Activated naive CD8-positive, alpha-beta T cell treated with anti-CD3 and anti-CD28 coated beads, Interleukin-2, amount 10 ng/mL, durations not matched to agents 7 days and 5 days (primary cell): ENCODE results near the gene NDUFA8. TPM values are rescaled to one million over a fixed set of nuclear protein-coding genes. Genes with fewer than 3 reads are reported as not detected.

Source experiments
- ATAC-seq: fragments of 150-1000 bp; cut with Tn5 transposase; one replicate; pipeline ENCODE4 v1.10.0; 2021; ENCODE audit warnings: low read depth, moderate library complexity
- POLR2A ChIA-PET: fragments of 350-600 bp; sonication (Branson Sonifier 250); formaldehyde crosslinking; loops from one replicate; lab custom pipeline; 2021; ENCODE audit warnings: antibody characterized with exemption; lab: Charles Lee
- DNase-seq: peaks from one replicate; pipeline ENCODE4 v3.0.0; 2021
- H3K27ac Mint-ChIP-seq: one replicate; pipeline ENCODE4 v1.8.0; 2022; ENCODE audit warnings: mild to moderate bottlenecking, mixed read lengths
- H3K27me3 Mint-ChIP-seq: one replicate; pipeline ENCODE4 v1.8.0; 2022; ENCODE audit warnings: mild to moderate bottlenecking, moderate library complexity, mixed read lengths
- H3K36me3 Mint-ChIP-seq: one replicate; pipeline ENCODE4 v1.8.0; 2021; ENCODE audit warnings: mild to moderate bottlenecking, mixed read lengths
- H3K4me1 Mint-ChIP-seq: one replicate; pipeline ENCODE4 v1.8.0; 2021; ENCODE audit warnings: mixed read lengths
- H3K4me3 Mint-ChIP-seq: one replicate; pipeline ENCODE4 v1.8.0; 2022; ENCODE audit warnings: mild to moderate bottlenecking, moderate library complexity, mixed read lengths
- H3K9me3 Mint-ChIP-seq: one replicate; pipeline ENCODE4 v1.8.0; 2021; ENCODE audit warnings: mixed read lengths
- total RNA-seq, 2 experiments: library from RNA; stranded (reverse); gene quantifications; one replicate each; pipeline ENCODE4 v1.2.3, GENCODE V29; 2021

Gene NDUFA8
- total RNA-seq, 2 experiments from 2014 or later = 32.5 to 36.7 TPM

GRCh38 chr9:122173670-122174069 lies 14.1 kb upstream of the NDUFA8 start:
- H3K9me3 Mint-ChIP-seq = no peaks in the 10 kb centered on the region
- POLR2A ChIA-PET = no interaction called here
- peaks cover 36% of the 10 kb centered on the region for H3K27me3 Mint-ChIP-seq
- no peak for ATAC-seq
- no peaks in the 10 kb centered on the region for H3K36me3 Mint-ChIP-seq
- DNase-seq = no peak
- H3K4me1 Mint-ChIP-seq = no peaks in the 10 kb centered on the region
- H3K27ac Mint-ChIP-seq = no peak overlapping the region
- no peak overlapping the region for H3K4me3 Mint-ChIP-seq

GRCh38 chr9:122172131-122172530 lies 12.6 kb upstream of the NDUFA8 start:
- H3K9me3 Mint-ChIP-seq = no peaks in the 10 kb centered on the region
- POLR2A ChIA-PET = interaction anchor here (0.6 kb wide), 1 partner anchor 35 kb away, joined by 3 read pairs; no protein-coding TSS in a partner anchor

GRCh38 chr9:122168356-122168755 lies 8.8 kb upstream of the NDUFA8 start:
- H3K27ac Mint-ChIP-seq = no peak overlapping the region
- no peak for ATAC-seq
- no peak for DNase-seq
- H3K27me3 Mint-ChIP-seq = peaks cover 29% of the 10 kb centered on the region
- POLR2A ChIA-PET = no interaction called here
- no peaks in the 10 kb centered on the region for H3K4me1 Mint-ChIP-seq
- H3K36me3 Mint-ChIP-seq = no peaks in the 10 kb centered on the region
- no peaks in the 10 kb centered on the region for H3K9me3 Mint-ChIP-seq
- H3K4me3 Mint-ChIP-seq = no peak overlapping the region

More at GRCh38 chr9:122172131-122172530, 12.6 kb upstream of the NDUFA8 start:
- H3K27me3 Mint-ChIP-seq = peaks cover 31% of the 10 kb centered on the region
- H3K4me1 Mint-ChIP-seq = no peaks in the 10 kb centered on the region
- no peak overlapping the region for H3K27ac Mint-ChIP-seq
- H3K36me3 Mint-ChIP-seq = no peaks in the 10 kb centered on the region
- ATAC-seq (no peak), DNase-seq (no peak)
- no peak overlapping the region for H3K4me3 Mint-ChIP-seq

- POLR2A ChIA-PET = interaction anchor here (0.6 kb wide), 1 partner anchor 161 kb away, joined by 7 read pairs; no protein-coding TSS in a partner anchor
- Mint-ChIP-seq H3K9me3 (peaks cover 5% of the 10 kb centered on the region), H3K4me1 (peaks cover 8% of the 10 kb centered on the region), H3K27ac (no peak overlapping the region), H3K36me3 (no peaks in the 10 kb centered on the region), H3K27me3 (peaks cover 20% of the 10 kb centered on the region), H3K4me3 (no peak overlapping the region)
- DNase-seq = no peak
- ATAC-seq = no peak
Observed at GRCh38 chr9:122164286-122164685, 4.7 kb upstream of the NDUFA8 start.

GRCh38 chr9:122162415-122162814 lies 2.8 kb upstream of the NDUFA8 start:
- Mint-ChIP-seq H3K36me3 (peaks cover 2% of the 10 kb centered on the region), H3K4me1 (peaks cover 16% of the 10 kb centered on the region)

GRCh38 chr9:122159925-122160246 lies 307 bp upstream of the NDUFA8 start:
- H3K27me3 Mint-ChIP-seq = peaks cover 16% of the 10 kb centered on the region
- ATAC-seq = no peak
- H3K4me3 Mint-ChIP-seq = peak overlapping the region; percentile 95
- H3K4me1 Mint-ChIP-seq = peaks cover 24% of the 10 kb centered on the region
- H3K9me3 Mint-ChIP-seq = peaks cover 5% of the 10 kb centered on the region
- peak overlapping the region; percentile 95 for H3K27ac Mint-ChIP-seq
- no peak for DNase-seq
- POLR2A ChIA-PET = interaction anchor here (0.6 to 1.4 kb wide), 3 partner anchors 11 to 105 kb away, joined by 3 to 6 read pairs (median 4); partner anchors contain the start of genes MRRF and RBM18
- H3K36me3 Mint-ChIP-seq = peaks cover 3% of the 10 kb centered on the region

More at GRCh38 chr9:122162415-122162814, 2.8 kb upstream of the NDUFA8 start:
- H3K27ac Mint-ChIP-seq = no peak overlapping the region
- ATAC-seq = no peak
- peaks cover 5% of the 10 kb centered on the region for H3K9me3 Mint-ChIP-seq
- DNase-seq = no peak
- no peak overlapping the region for H3K4me3 Mint-ChIP-seq
- POLR2A ChIA-PET = no interaction called here
- H3K27me3 Mint-ChIP-seq = peaks cover 20% of the 10 kb centered on the region

GRCh38 chr9:122158202-122158601 lies 1.4 kb downstream of the NDUFA8 start:
- H3K27me3 Mint-ChIP-seq = peaks cover 10% of the 10 kb centered on the region
- DNase-seq (no peak), ATAC-seq (no peak)
- POLR2A ChIA-PET = interaction anchor here (0.7 to 1.0 kb wide), 2 partner anchors 56 to 639 kb away, joined by 3 read pairs; no protein-coding TSS in a partner anchor
- H3K27ac Mint-ChIP-seq = no peak overlapping the region
- peaks cover 27% of the 10 kb centered on the region for H3K4me1 Mint-ChIP-seq
- peaks cover 5% of the 10 kb centered on the region for H3K9me3 Mint-ChIP-seq
- peaks cover 3% of the 10 kb centered on the region for H3K36me3 Mint-ChIP-seq
- peak overlapping the region; percentile 0 for H3K4me3 Mint-ChIP-seq

- peaks cover 30% of the 10 kb centered on the region for H3K4me1 Mint-ChIP-seq
Observed at GRCh38 chr9:122155796-122156195, 3.8 kb downstream of the NDUFA8 start.

GRCh38 chr9:122151267-122151828 lies 8.2 kb downstream of the NDUFA8 start:
- no peak overlapping the region for H3K4me3 Mint-ChIP-seq
- H3K4me1 Mint-ChIP-seq = peaks cover 9% of the 10 kb centered on the region
- H3K27ac Mint-ChIP-seq = no peak overlapping the region
- H3K27me3 Mint-ChIP-seq = no peaks in the 10 kb centered on the region
- DNase-seq (no peak), ATAC-seq (no peak)
- H3K9me3 Mint-ChIP-seq = no peaks in the 10 kb centered on the region
- POLR2A ChIA-PET = no interaction called here
- peaks cover 9% of the 10 kb centered on the region for H3K36me3 Mint-ChIP-seq

More at GRCh38 chr9:122155796-122156195, 3.8 kb downstream of the NDUFA8 start:
- no peak overlapping the region for H3K4me3 Mint-ChIP-seq
- ATAC-seq (no peak), DNase-seq (no peak)
- H3K27me3 Mint-ChIP-seq = peaks cover 5% of the 10 kb centered on the region
- no peak overlapping the region for H3K27ac Mint-ChIP-seq
- POLR2A ChIA-PET = no interaction called here
- no peaks in the 10 kb centered on the region for H3K9me3 Mint-ChIP-seq
- peaks cover 7% of the 10 kb centered on the region for H3K36me3 Mint-ChIP-seq

GRCh38 chr9:122145592-122145863 lies 14.1 kb downstream of the NDUFA8 start:
- no peaks in the 10 kb centered on the region for H3K9me3 Mint-ChIP-seq
- H3K27ac Mint-ChIP-seq = no peak overlapping the region
- H3K36me3 Mint-ChIP-seq = peaks cover 21% of the 10 kb centered on the region
- POLR2A ChIA-PET = no interaction called here
- no peak overlapping the region for H3K4me3 Mint-ChIP-seq
- H3K27me3 Mint-ChIP-seq = no peaks in the 10 kb centered on the region
- DNase-seq (no peak), ATAC-seq (no peak)
- no peaks in the 10 kb centered on the region for H3K4me1 Mint-ChIP-seq

- Mint-ChIP-seq H3K36me3 (peaks cover 21% of the 10 kb centered on the region), H3K27ac (no peak overlapping the region), H3K4me3 (no peak overlapping the region), H3K9me3 (no peaks in the 10 kb centered on the region), H3K4me1 (no peaks in the 10 kb centered on the region), H3K27me3 (no peaks in the 10 kb centered on the region)
- POLR2A ChIA-PET = no interaction called here
- DNase-seq (no peak), ATAC-seq (no peak)
Observed at GRCh38 chr9:122144836-122145591, 14.6 kb downstream of the NDUFA8 start.

- Mint-ChIP-seq H3K27ac (no peak overlapping the region), H3K27me3 (no peaks in the 10 kb centered on the region), H3K4me3 (no peak overlapping the region), H3K4me1 (no peaks in the 10 kb centered on the region), H3K36me3 (peaks cover 21% of the 10 kb centered on the region), H3K9me3 (no peaks in the 10 kb centered on the region)
- POLR2A ChIA-PET = no interaction called here
- ATAC-seq (no peak), DNase-seq (no peak)
Observed at GRCh38 chr9:122143876-122144405, 15.6 kb downstream of the NDUFA8 start.

- H3K9me3 Mint-ChIP-seq = no peaks in the 10 kb centered on the region
- DNase-seq (no peak), ATAC-seq (no peak)
- H3K36me3 Mint-ChIP-seq = peaks cover 21% of the 10 kb centered on the region
- POLR2A ChIA-PET = no interaction called here
- H3K27ac Mint-ChIP-seq = no peak overlapping the region
- H3K4me3 Mint-ChIP-seq = no peak overlapping the region
- no peaks in the 10 kb centered on the region for H3K27me3 Mint-ChIP-seq
- no peaks in the 10 kb centered on the region for H3K4me1 Mint-ChIP-seq
Observed at GRCh38 chr9:122143296-122143695, 16.3 kb downstream of the NDUFA8 start.

GRCh38 chr9:122141671-122142070 lies 17.9 kb downstream of the NDUFA8 start:
- Mint-ChIP-seq H3K27me3 (no peaks in the 10 kb centered on the region), H3K27ac (no peak overlapping the region), H3K9me3 (no peaks in the 10 kb centered on the region), H3K4me3 (no peak overlapping the region), H3K4me1 (no peaks in the 10 kb centered on the region), H3K36me3 (peaks cover 16% of the 10 kb centered on the region)
- DNase-seq (no peak), ATAC-seq (no peak)
- POLR2A ChIA-PET = no interaction called here
